HepG2 (cell line): ENCODE measurements around the gene SRSF8. TPM values are rescaled to one million over a fixed set of nuclear protein-coding genes. Genes with fewer than 3 reads are reported as not detected.

ENCODE experiments used
- ATAC-seq: fragments of 200-7000 bp; cut with Tn5 transposase; 3 replicates; pipeline ENCODE4 v1.9.1; 2020; ENCODE audit warnings: mild to moderate bottlenecking, moderate library complexity
- BruUV-seq: library from RNA; stranded (reverse); fragments of 400-500 nt; replicated peaks from 2 replicates; lab custom pipeline; 2021; lab: Mats Ljungman, UMichigan
- CTCF ChIA-PET: fragments of 300-600 bp; formaldehyde crosslinking; extraction: SDS; loops from one replicate; lab custom pipeline; 2021; ENCODE audit warnings: low total read pairs, inconsistent platforms, low intra/inter-chr PET ratio; lab: Yijun Ruan, JAX
- POLR2A ChIA-PET: fragments of 350-600 bp; sonication (Branson Sonifier 250); formaldehyde crosslinking; loops from one replicate; lab custom pipeline; 2020; ENCODE audit warnings: antibody characterized with exemption, inconsistent platforms; lab: Yijun Ruan, JAX
- DNase-seq: peaks from one replicate; pipeline ENCODE4 v3.0.0-alpha.2; 2015; ENCODE audit warnings: low spot score
- FAIRE-seq: peaks from 3 replicates; lab custom pipeline; 2011; peaks lifted over from hg19 to GRCh38; lab: Jason Lieb, UNC
- H2AFZ ChIP-seq: one replicate; pipeline ENCODE4 v1.6.1; 2011; ENCODE audit warnings: low read length, inconsistent platforms
- H3K27ac ChIP-seq: fragments of 300-600 bp; 3 replicates; pipeline ENCODE4 v1.8.0; 2011; ENCODE audit warnings: mixed run types, mild to moderate bottlenecking, mixed read lengths, low read length, inconsistent platforms; ENCODE audit not compliant: insufficient read depth; ENCODE audit errors: extremely low read length
- H3K27me3 ChIP-seq, 2 experiments: fragments of 200-600 bp in 1 of 2; 2 replicates in 1 of 2; 3 replicates in 1 of 2; pipeline versions ENCODE4 v1.6.0 to v1.8.0; 2011; ENCODE audit warnings: low read length in 2 of 2, mild to moderate bottlenecking in 2 of 2, moderate library complexity in 2 of 2, inconsistent platforms in 1 of 2; ENCODE audit not compliant: insufficient read depth in 2 of 2, control insufficient read depth in 1 of 2
- H3K36me3 ChIP-seq, 2 experiments: fragments of 200-600 bp in 1 of 2; replicated peaks in 1 of 2; 2 replicates in 1 of 2; 3 replicates in 1 of 2; pipeline versions ENCODE4 v1.5.1 to v1.8.0; 2011; ENCODE audit warnings: low read length in 2 of 2, inconsistent platforms in 1 of 2; ENCODE audit not compliant: insufficient read depth in 2 of 2, control insufficient read depth in 1 of 2
- H3K4me1 ChIP-seq: 2 replicates; pipeline ENCODE4 v1.5.1; 2012; ENCODE audit warnings: low read length, inconsistent platforms; ENCODE audit not compliant: insufficient read depth
- H3K4me2 ChIP-seq: 2 replicates; pipeline ENCODE4 v1.6.0; 2011; ENCODE audit warnings: low read depth, low read length, inconsistent platforms
- H3K4me3 ChIP-seq, 3 experiments: fragments of 200-600 bp in 1 of 3; sonication (generic), shearing (Covaris generic) in 1 of 3; replicated peaks in 1 of 3; 2 replicates each; pipeline ENCODE4 v1.5.1; 2011 to 2016; ENCODE audit warnings: low read length in 3 of 3, inconsistent platforms in 2 of 3, low read depth in 2 of 3, mild to moderate bottlenecking in 2 of 3, control low read depth in 1 of 3, mixed read lengths in 1 of 3; ENCODE audit not compliant: insufficient read depth in 1 of 3
- H3K79me2 ChIP-seq: one replicate; pipeline ENCODE4 v1.6.1; 2011; ENCODE audit warnings: low read length, inconsistent platforms; ENCODE audit not compliant: insufficient read depth
- H3K9ac ChIP-seq: 2 replicates; pipeline ENCODE4 v1.6.0; 2011; ENCODE audit warnings: mild to moderate bottlenecking, low read depth, low read length, inconsistent platforms; ENCODE audit not compliant: insufficient read depth
- H3K9me3 ChIP-seq: 2 replicates; pipeline ENCODE4 v1.5.1; 2012; ENCODE audit warnings: mild to moderate bottlenecking, low read length
- H4K20me1 ChIP-seq: 2 replicates; pipeline ENCODE4 v1.6.0; 2011; ENCODE audit warnings: inconsistent platforms, mild to moderate bottlenecking, low read length, moderate library complexity; ENCODE audit not compliant: insufficient read depth
- ATF7 ChIP-seq, 2 experiments: fragments of 450-650 bp in 1 of 2; sonication (generic) in 1 of 2; formaldehyde crosslinking in 1 of 2; IDR thresholded peaks; 2 replicates each; pipeline versions ENCODE4 v1.4.0 to v1.6.1; 2016 to 2020; ENCODE audit warnings: antibody characterized with exemption in 1 of 2, mild to moderate bottlenecking in 1 of 2, missing genetic modification reagents in 1 of 2
- CREB1 ChIP-seq, 2 experiments: fragments of 450-650 bp in 1 of 2; IDR thresholded peaks; 2 replicates each; pipeline ENCODE4 v1.6.1; 2016 to 2017; ENCODE audit warnings: control low read depth in 1 of 2, mild to moderate bottlenecking in 1 of 2, missing compliant biosample characterization in 1 of 2, missing genetic modification characterization in 1 of 2
- KLF12 ChIP-seq: sonication (generic); formaldehyde crosslinking; IDR thresholded peaks from 2 replicates; pipeline ENCODE4 v1.4.0; 2020; ENCODE audit warnings: missing genetic modification reagents, borderline replicate concordance
- WGBS: methylation state at CpG from one replicate; pipeline ENCODE4 v1.1.6; 2017; ENCODE audit warnings: low lambda C conversion rate; 5-methylcytosine and 5-hydroxymethylcytosine counted together
- in situ Hi-C: cut with HindIII; loops from 2 replicates; pipeline ENCODE4 v1.10.0; 2017; ENCODE audit warnings: low pct_unique_long_range_greater_than_20kb; ENCODE audit not compliant: extremely low pct_ligation_motif_present
- intact Hi-C: fragments of 100-400 bp; cut with micrococcal nuclease; formaldehyde crosslinking; loops from one replicate; pipeline ENCODE4 v1.10.0; 2022; ENCODE audit not compliant: unreplicated experiment
- polyA plus RNA-seq, 8 experiments: library from polyadenylated mRNA; depleted of rRNA in 3 of 8; stranded (reverse) in 7 of 8; unstranded in 1 of 8; fragments of >200 nt; fragmentation: Illumina TruSeq in 4 of 8; extraction: Trizol in 4 of 8; gene quantifications; 2 replicates each; pipeline versions ENCODE4 v1.2.1 to v1.2.3, GENCODE V29; 2011 to 2016; ENCODE audit warnings: low read depth in 4 of 8, missing spikeins in 1 of 8, mixed read lengths in 1 of 8; ENCODE audit not compliant: insufficient read depth in 1 of 8
- total RNA-seq, 5 experiments: library from RNA; depleted of rRNA; stranded (reverse); fragments of >200 nt; fragmentation: Illumina TruSeq; extraction: Trizol; gene quantifications; 2 replicates each; pipeline ENCODE4 v1.2.3, GENCODE V29; 2016; ENCODE audit warnings: low read depth in 1 of 5
- TF ChIP-seq, protein P1 (sequence below): sonication (generic); formaldehyde crosslinking; IDR thresholded peaks from 2 replicates; pipeline ENCODE4 v1.5.0; 2020; ENCODE audit warnings: missing genetic modification reagents

SRSF8 gene
- total and polyA plus RNA-seq, 2 of the 13 experiments (the other 11 are each of a cell fraction or from before 2014, with no cell fraction given), result 21.8 to 25.8 TPM

DNA sequence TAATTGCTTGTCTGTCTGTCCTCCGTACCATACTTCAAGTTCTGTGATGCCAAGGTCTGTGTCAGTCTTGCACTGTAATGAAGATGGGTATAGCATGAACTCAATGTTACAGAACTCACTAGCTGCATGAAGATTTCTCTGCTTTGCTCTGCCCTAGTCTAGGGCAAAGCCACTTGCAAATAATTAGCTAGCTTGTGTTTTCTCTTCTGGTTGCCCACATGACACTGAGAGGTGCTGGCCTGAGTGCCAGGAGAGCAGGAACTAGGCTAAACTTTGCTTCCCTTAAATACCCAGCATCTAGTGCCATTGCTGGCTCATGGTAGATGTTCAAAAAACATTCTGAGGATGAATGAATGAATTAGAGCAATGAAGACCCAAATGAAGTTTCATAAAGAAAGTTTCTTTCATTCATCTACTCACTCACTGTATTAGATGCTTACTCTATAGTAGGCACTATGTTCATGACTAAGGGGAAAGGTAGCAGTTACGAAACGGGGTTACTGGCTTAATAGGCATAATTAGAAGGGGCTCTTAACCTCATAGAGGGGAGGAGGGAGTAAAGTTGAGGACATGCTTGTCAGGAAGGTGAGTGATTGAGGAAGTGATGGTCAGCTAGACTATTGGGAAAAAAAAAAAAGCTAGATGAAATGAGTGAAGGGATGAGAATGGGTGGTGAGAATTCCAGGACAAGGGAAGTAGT is 18.5 kb downstream of the SRSF8 start:
- Histone ChIP-seq H3K4me3 (no peak overlapping the region), H3K79me2 (no peaks in the 10 kb centered on the region), H3K27ac (no peak overlapping the region), H3K9me3 (no peaks in the 10 kb centered on the region), H3K9ac (no peak overlapping the region), H3K4me2 (no peak overlapping the region), H2AFZ (no peak overlapping the region), H3K27me3 (0 out of 5 replicates have a peak, but pooled peaks cover 1 to 2% of the 10 kb centered on the region in 2 experiments), H3K4me1 (peaks cover 8% of the 10 kb centered on the region), H3K36me3 (no peaks in the 10 kb centered on the region), H4K20me1 (no peaks in the 10 kb centered on the region)
- ATAC-seq (no peak), DNase-seq (no peak), FAIRE-seq (no peak)
- WGBS, result 4% methylated on average over 3 of the region's 3 CpGs
- POLR2A ChIA-PET, result interaction anchor here (0.9 to 1.4 kb wide), 2 partner anchors 17 to 18 kb away, joined by 3 to 5 read pairs; partner anchors contain the start of gene SRSF8
- CTCF ChIA-PET, result no interaction called here
- no TSS peak for BruUV-seq
- TF ChIP-seq, protein P1, sequence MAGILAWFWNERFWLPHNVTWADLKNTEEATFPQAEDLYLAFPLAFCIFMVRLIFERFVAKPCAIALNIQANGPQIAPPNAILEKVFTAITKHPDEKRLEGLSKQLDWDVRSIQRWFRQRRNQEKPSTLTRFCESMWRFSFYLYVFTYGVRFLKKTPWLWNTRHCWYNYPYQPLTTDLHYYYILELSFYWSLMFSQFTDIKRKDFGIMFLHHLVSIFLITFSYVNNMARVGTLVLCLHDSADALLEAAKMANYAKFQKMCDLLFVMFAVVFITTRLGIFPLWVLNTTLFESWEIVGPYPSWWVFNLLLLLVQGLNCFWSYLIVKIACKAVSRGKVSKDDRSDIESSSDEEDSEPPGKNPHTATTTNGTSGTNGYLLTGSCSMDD (CRISPR knock-in tag), result no peak
- intact Hi-C loops (no loop called here), in situ Hi-C loops (loop anchor here (25.0 kb wide), 1 partner anchor 152 kb away; the partner anchor contains the start of gene SESN3)

GRCh38 chr11:95086151-95086550 is 19.4 kb downstream of the SRSF8 start:
- Histone ChIP-seq H3K4me3 (no peak overlapping the region), H3K27me3 (0 out of 5 replicates have a peak, but pooled peaks cover 1 to 2% of the 10 kb centered on the region in 2 experiments), H3K79me2 (no peaks in the 10 kb centered on the region), H3K4me2 (no peak overlapping the region), H3K4me1 (peaks cover 17% of the 10 kb centered on the region), H3K9me3 (no peaks in the 10 kb centered on the region), H3K9ac (no peak overlapping the region), H4K20me1 (no peaks in the 10 kb centered on the region), H3K27ac (no peak overlapping the region), H3K36me3 (no peaks in the 10 kb centered on the region), H2AFZ (no peak overlapping the region)
- ATAC-seq, result no peak
- CTCF ChIA-PET, result no interaction called here
- POLR2A ChIA-PET, result no interaction called here
- no peak for DNase-seq
- BruUV-seq, result no TSS peak
- 16% methylated on average over 2 of the region's 2 CpGs for WGBS
- in situ Hi-C loops, result loop anchor here (25.0 kb wide), 1 partner anchor 151 kb away; the partner anchor contains the start of gene SESN3
- intact Hi-C loops, result no loop called here
- TF ChIP-seq CREB1 (IDR thresholded peaks at IDR 0.05), result peak; percentile 64
- TF ChIP-seq CREB1 (CRISPR knock-in tag; IDR thresholded peaks at IDR 0.05), result no peak
- TF ChIP-seq KLF12 (CRISPR knock-in tag), result no peak
- TF ChIP-seq ATF7 (IDR thresholded peaks at IDR 0.05), result peak; percentile 70
- TF ChIP-seq ATF7 (CRISPR knock-in tag; IDR thresholded peaks at IDR 0.05), result no peak
- no peak for FAIRE-seq
